Liver (tissue), 3 donors: ENCODE results near the gene CFAP68.

Source experiments
- EGR1 ChIP-seq, 2 donors: IDR thresholded peaks; 2 replicates each; pipeline ENCODE4 v1.6.1; 2016 to 2018; ENCODE audit warnings: antibody characterized with exemption in 2 of 2, low read depth in 2 of 2
- FOXA1 ChIP-seq: IDR thresholded peaks from 2 replicates; pipeline ENCODE4 v1.6.1; 2016; ENCODE audit warnings: antibody characterized with exemption
- GABPA ChIP-seq, 2 donors: IDR thresholded peaks in 1 of 2; conservative IDR thresholded peaks in 1 of 2; 2 replicates each; pipeline ENCODE4 v1.6.1; 2016; ENCODE audit warnings: antibody characterized with exemption in 2 of 2, mild to moderate bottlenecking in 1 of 2, moderate library complexity in 1 of 2
- HNF4G ChIP-seq: IDR thresholded peaks from 2 replicates; pipeline ENCODE4 v1.6.1; 2016; ENCODE audit warnings: antibody characterized with exemption
- JUND ChIP-seq, 2 donors: IDR thresholded peaks; 2 replicates each; pipeline ENCODE4 v1.6.1; 2016; ENCODE audit warnings: antibody characterized with exemption in 2 of 2
- RAD21 ChIP-seq, 2 donors: IDR thresholded peaks; 2 replicates each; pipeline ENCODE4 v1.6.1; 2016; ENCODE audit warnings: antibody characterized with exemption in 2 of 2, mild to moderate bottlenecking in 2 of 2
- REST ChIP-seq: IDR thresholded peaks from 2 replicates; pipeline ENCODE4 v1.6.1; 2016; ENCODE audit warnings: antibody characterized with exemption, mild to moderate bottlenecking
- RXRA ChIP-seq, 2 donors: IDR thresholded peaks; 2 replicates each; pipeline ENCODE4 v1.6.1; 2017 to 2018; ENCODE audit warnings: antibody characterized with exemption in 2 of 2, mild to moderate bottlenecking in 1 of 2
- SP1 ChIP-seq: IDR thresholded peaks from 2 replicates; pipeline ENCODE4 v1.6.1; 2018; ENCODE audit warnings: antibody characterized with exemption, mild to moderate bottlenecking
- TAF1 ChIP-seq: conservative IDR thresholded peaks from 2 replicates; pipeline ENCODE4 v1.6.1; 2016; ENCODE audit warnings: antibody characterized with exemption, mild to moderate bottlenecking
- ZBTB33 ChIP-seq: IDR thresholded peaks from 2 replicates; pipeline ENCODE4 v1.6.1; 2016; ENCODE audit warnings: antibody characterized with exemption
- TF ChIP-seq, protein P1 (sequence below): fragments of 150-350 bp; IDR thresholded peaks from 2 replicates; pipeline ENCODE4 v1.5.1; 2017; ENCODE audit warnings: improper control_type of control experiment, low read depth, low read length; ENCODE audit not compliant: missing input control
- TF ChIP-seq, protein P2 (sequence below): IDR thresholded peaks from 2 replicates; pipeline ENCODE4 v1.6.1; 2016; ENCODE audit warnings: antibody characterized with exemption
- donor health status: healthy.
- donor health status: healthy.

DNA sequence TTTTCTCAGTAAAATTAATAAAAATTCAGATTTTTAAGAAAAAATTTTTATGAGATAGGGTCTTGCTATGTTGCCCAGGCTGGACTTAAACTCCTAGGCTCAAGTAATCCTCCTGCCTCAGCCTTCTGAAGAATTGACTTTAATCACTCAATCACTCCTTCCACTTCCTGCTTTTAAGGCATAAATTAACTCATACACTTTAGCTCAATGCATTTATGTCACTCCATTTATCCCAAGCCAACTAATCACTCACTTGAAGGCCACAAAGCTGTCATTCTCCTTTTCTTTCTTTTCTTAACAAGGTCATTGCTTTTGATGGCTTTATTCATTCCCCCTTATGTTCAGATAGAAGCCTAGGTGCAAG, 8.8 kb upstream of the CFAP68 start:
- TF ChIP-seq EGR1 (IDR thresholded peaks at IDR 0.05; ENCODE audit: low read depth in 2 of 2) (no peak), REST (no peak), GABPA (IDR thresholded peaks at IDR 0.05 in 1 of 2, conservative IDR thresholded peaks at IDR 0.05 in 1 of 2) (no peak), JUND (IDR thresholded peaks at IDR 0.05) (no peak), RAD21 (IDR thresholded peaks at IDR 0.05) (no peak), ZBTB33 (no peak), RXRA (IDR thresholded peaks at IDR 0.05) (no peak), FOXA1 (no peak), TAF1 (no peak), SP1 (no peak), HNF4G (no peak)
- TF ChIP-seq, protein P1, sequence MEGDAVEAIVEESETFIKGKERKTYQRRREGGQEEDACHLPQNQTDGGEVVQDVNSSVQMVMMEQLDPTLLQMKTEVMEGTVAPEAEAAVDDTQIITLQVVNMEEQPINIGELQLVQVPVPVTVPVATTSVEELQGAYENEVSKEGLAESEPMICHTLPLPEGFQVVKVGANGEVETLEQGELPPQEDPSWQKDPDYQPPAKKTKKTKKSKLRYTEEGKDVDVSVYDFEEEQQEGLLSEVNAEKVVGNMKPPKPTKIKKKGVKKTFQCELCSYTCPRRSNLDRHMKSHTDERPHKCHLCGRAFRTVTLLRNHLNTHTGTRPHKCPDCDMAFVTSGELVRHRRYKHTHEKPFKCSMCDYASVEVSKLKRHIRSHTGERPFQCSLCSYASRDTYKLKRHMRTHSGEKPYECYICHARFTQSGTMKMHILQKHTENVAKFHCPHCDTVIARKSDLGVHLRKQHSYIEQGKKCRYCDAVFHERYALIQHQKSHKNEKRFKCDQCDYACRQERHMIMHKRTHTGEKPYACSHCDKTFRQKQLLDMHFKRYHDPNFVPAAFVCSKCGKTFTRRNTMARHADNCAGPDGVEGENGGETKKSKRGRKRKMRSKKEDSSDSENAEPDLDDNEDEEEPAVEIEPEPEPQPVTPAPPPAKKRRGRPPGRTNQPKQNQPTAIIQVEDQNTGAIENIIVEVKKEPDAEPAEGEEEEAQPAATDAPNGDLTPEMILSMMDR = no peak
- TF ChIP-seq, protein P2, sequence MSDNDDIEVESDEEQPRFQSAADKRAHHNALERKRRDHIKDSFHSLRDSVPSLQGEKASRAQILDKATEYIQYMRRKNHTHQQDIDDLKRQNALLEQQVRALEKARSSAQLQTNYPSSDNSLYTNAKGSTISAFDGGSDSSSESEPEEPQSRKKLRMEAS = no peak
